H9 (cell line): ENCODE data around the gene NFATC1. TPM values are rescaled to one million over a fixed set of nuclear protein-coding genes. Genes with fewer than 3 reads are reported as not detected.

Source experiments
- DNase-seq: peaks from one replicate; pipeline ENCODE4 v3.0.0-alpha.2; 2017
- H2AFZ ChIP-seq: one replicate; pipeline ENCODE4 v1.6.1; 2013; ENCODE audit warnings: mild to moderate bottlenecking, low read length, control low read depth, moderate library complexity
- H2AK5ac ChIP-seq: 2 replicates; pipeline ENCODE4 v1.6.1; 2013; ENCODE audit warnings: low read length, control low read depth, mixed read lengths; ENCODE audit not compliant: insufficient read length
- H2BK120ac ChIP-seq: one replicate; pipeline ENCODE4 v1.6.1; 2013; ENCODE audit warnings: low read depth, mild to moderate bottlenecking, low read length, control low read depth, inconsistent platforms; ENCODE audit not compliant: poor library complexity, severe bottlenecking
- H2BK12ac ChIP-seq: 2 replicates; pipeline ENCODE4 v1.6.1; 2013; ENCODE audit warnings: low read length, control low read depth, mixed read lengths, low read depth; ENCODE audit not compliant: insufficient read length
- H2BK15ac ChIP-seq: 2 replicates; pipeline ENCODE4 v1.6.1; 2013; ENCODE audit warnings: low read depth, low read length, control low read depth
- H2BK20ac ChIP-seq: one replicate; pipeline ENCODE4 v1.6.1; 2013; ENCODE audit warnings: low read depth, mild to moderate bottlenecking, low read length, control low read depth, inconsistent platforms; ENCODE audit not compliant: poor library complexity, severe bottlenecking
- H2BK5ac ChIP-seq: 2 replicates; pipeline ENCODE4 v1.6.1; 2013; ENCODE audit warnings: low read length, control low read depth, mixed read lengths; ENCODE audit not compliant: insufficient read length
- H3K14ac ChIP-seq: 2 replicates; pipeline ENCODE4 v1.6.1; 2013; ENCODE audit warnings: low read length, control low read depth; ENCODE audit not compliant: insufficient read depth
- H3K18ac ChIP-seq: 2 replicates; pipeline ENCODE4 v1.6.1; 2013; ENCODE audit warnings: low read depth, mild to moderate bottlenecking, mixed read lengths, low read length, control low read depth; ENCODE audit not compliant: insufficient read length
- H3K23ac ChIP-seq: 2 replicates; pipeline ENCODE4 v1.6.1; 2013; ENCODE audit warnings: low read length, control low read depth, mixed read lengths, low read depth; ENCODE audit not compliant: insufficient read length
- H3K23me2 ChIP-seq: 2 replicates; pipeline ENCODE4 v1.6.1; 2013; ENCODE audit warnings: low read depth, mild to moderate bottlenecking, mixed read lengths, low read length, control low read depth; ENCODE audit not compliant: insufficient read length, poor library complexity, severe bottlenecking
- H3K27ac ChIP-seq: 2 replicates; pipeline ENCODE4 v1.5.1; 2013; ENCODE audit warnings: low read length, control low read depth, mixed read lengths, low read depth; ENCODE audit not compliant: insufficient read length
- H3K27me3 ChIP-seq: 2 replicates; pipeline ENCODE4 v1.6.1; 2013; ENCODE audit warnings: low read length, control low read depth, inconsistent platforms; ENCODE audit not compliant: insufficient read depth
- H3K4ac ChIP-seq: 2 replicates; pipeline ENCODE4 v1.6.1; 2013; ENCODE audit warnings: low read depth, mild to moderate bottlenecking, control low read depth, inconsistent platforms, low read length, moderate library complexity
- H3K4me1 ChIP-seq: 2 replicates; pipeline ENCODE4 v1.6.1; 2013; ENCODE audit warnings: low read length, control low read depth, inconsistent platforms; ENCODE audit not compliant: insufficient read depth
- H3K4me2 ChIP-seq: 2 replicates; pipeline ENCODE4 v1.6.1; 2013; ENCODE audit warnings: low read length, control low read depth, mixed read lengths; ENCODE audit not compliant: insufficient read length, insufficient read depth
- H3K56ac ChIP-seq: 2 replicates; pipeline ENCODE4 v1.6.1; 2013; ENCODE audit warnings: low read depth, mild to moderate bottlenecking, mixed read lengths, low read length, control low read depth; ENCODE audit not compliant: insufficient read length
- H3K79me1 ChIP-seq: 2 replicates; pipeline ENCODE4 v1.6.1; 2013; ENCODE audit warnings: low read depth, mild to moderate bottlenecking, moderate library complexity, low read length, control low read depth, inconsistent platforms; ENCODE audit not compliant: insufficient read depth, poor library complexity, severe bottlenecking
- H3K79me2 ChIP-seq: 2 replicates; pipeline ENCODE4 v1.6.1; 2013; ENCODE audit warnings: low read length, control low read depth, inconsistent platforms; ENCODE audit not compliant: insufficient read depth
- H3K9ac ChIP-seq: 2 replicates; pipeline ENCODE4 v1.6.1; 2013; ENCODE audit warnings: low read length, control low read depth, mixed read lengths; ENCODE audit not compliant: insufficient read length; ENCODE audit errors: extremely low read depth
- H3K9me3 ChIP-seq: one replicate; pipeline ENCODE4 v1.6.1; 2013; ENCODE audit warnings: low read depth, low read length, inconsistent platforms; ENCODE audit not compliant: control insufficient read depth
- H3T11ph ChIP-seq: one replicate; pipeline ENCODE4 v1.6.1; 2013; ENCODE audit warnings: mild to moderate bottlenecking, low read length, control low read depth, inconsistent platforms
- H4K20me1 ChIP-seq: one replicate; pipeline ENCODE4 v1.6.1; 2013; ENCODE audit not compliant: control insufficient read depth, insufficient read length, insufficient read depth
- H4K5ac ChIP-seq: 2 replicates; pipeline ENCODE4 v1.6.1; 2013; ENCODE audit warnings: low read depth, mild to moderate bottlenecking, mixed read lengths, low read length, control low read depth; ENCODE audit not compliant: insufficient read length
- H4K8ac ChIP-seq: replicated peaks from 2 replicates; pipeline ENCODE4 v1.6.1; 2013; ENCODE audit warnings: low read length, control low read depth, mixed read lengths, low read depth; ENCODE audit not compliant: insufficient read length
- H4K91ac ChIP-seq: 2 replicates; pipeline ENCODE4 v1.6.1; 2013; ENCODE audit warnings: low read depth, mild to moderate bottlenecking, moderate library complexity, mixed read lengths, low read length, control low read depth; ENCODE audit not compliant: insufficient read length
- H3K27ac Mint-ChIP-seq, 3 experiments: 2 replicates in 2 of 3; 3 replicates in 1 of 3; pipeline ENCODE4 v1.8.0; 2020 to 2021; ENCODE audit warnings: mixed read lengths in 3 of 3, mild to moderate bottlenecking in 1 of 3, moderate library complexity in 1 of 3
- H3K27me3 Mint-ChIP-seq: 2 replicates; pipeline ENCODE4 v1.8.0; 2021; ENCODE audit warnings: low read depth, mild to moderate bottlenecking, moderate library complexity, mixed read lengths
- H3K36me3 Mint-ChIP-seq, 3 experiments: 2 replicates in 2 of 3; 3 replicates in 1 of 3; pipeline ENCODE4 v1.8.0; 2020 to 2021; ENCODE audit warnings: low read depth in 3 of 3, mixed read lengths in 3 of 3; ENCODE audit not compliant: insufficient read depth in 1 of 3
- H3K4me1 Mint-ChIP-seq, 2 experiments: 2 replicates each; pipeline ENCODE4 v1.8.0; 2020; ENCODE audit warnings: mixed read lengths in 2 of 2
- H3K4me3 Mint-ChIP-seq, 2 experiments: 2 replicates in 1 of 2; 3 replicates in 1 of 2; pipeline ENCODE4 v1.8.0; 2020 to 2021; ENCODE audit warnings: mild to moderate bottlenecking in 2 of 2, mixed read lengths in 2 of 2, moderate library complexity in 1 of 2
- H3K9me3 Mint-ChIP-seq, 2 experiments: 2 replicates in 1 of 2; 3 replicates in 1 of 2; pipeline ENCODE4 v1.8.0; 2020; ENCODE audit warnings: mild to moderate bottlenecking in 2 of 2, mixed read lengths in 2 of 2, moderate library complexity in 1 of 2
- WGBS: extraction: QIAGEN DNeasy Blood & Tissue Kit; methylation state at CpG from one replicate; pipeline ENCODE4 v1.1.7; 2013; ENCODE audit warnings: missing lambda C conversion rate, low lambda C conversion rate, mixed read lengths; ENCODE audit not compliant: insufficient read length; ENCODE audit errors: extremely low coverage; 5-methylcytosine and 5-hydroxymethylcytosine counted together
- total RNA-seq: library from RNA; stranded (reverse); gene quantifications from 2 replicates; pipeline ENCODE4 v1.2.1, GENCODE V29; 2021
- TF ChIP-seq, protein P1 (sequence below): fragments of 200-600 bp; sonication (generic); conservative IDR thresholded peaks from 3 replicates; pipeline ENCODE4 v1.8.0; 2021; ENCODE audit warnings: antibody characterized with exemption, mild to moderate bottlenecking

NFATC1 gene
- total RNA-seq, 1 experiment from 2014 or later: 5.5 TPM

DNA sequence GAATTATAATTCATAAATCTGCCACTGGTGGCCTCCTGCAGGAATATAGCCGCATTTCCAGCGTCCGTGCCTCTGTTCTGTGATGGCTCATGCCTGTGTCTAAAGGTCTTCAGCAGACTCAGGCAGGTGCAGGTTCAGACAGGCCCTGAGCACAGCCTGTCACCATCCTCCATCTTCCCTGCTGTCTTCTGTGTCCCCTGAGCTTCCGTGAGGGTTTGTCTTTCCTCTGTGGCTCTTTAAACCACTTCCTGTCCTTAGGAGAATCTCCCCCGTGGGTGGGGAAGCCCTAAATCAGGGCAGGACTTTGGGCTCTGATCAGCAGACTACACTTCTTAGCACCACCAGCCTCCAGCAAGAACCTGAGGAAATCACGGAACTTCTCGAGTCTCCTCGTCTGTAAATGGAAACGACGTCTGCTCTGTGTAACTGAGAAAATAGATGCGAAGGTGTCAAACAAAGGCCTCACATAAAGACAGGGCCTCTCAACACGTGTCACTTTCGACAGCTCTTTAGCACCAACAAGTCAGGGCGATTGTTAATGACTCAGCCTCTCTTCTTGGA lies 24.1 kb upstream of the NFATC1 start:
- H3K23ac ChIP-seq: no peak overlapping the region
- H3K23me2 ChIP-seq: no peaks in the 10 kb centered on the region
- no peak overlapping the region for H4K91ac ChIP-seq
- no peaks in the 10 kb centered on the region for H3K79me1 ChIP-seq
- H2AK5ac ChIP-seq: no peak overlapping the region
- H3K79me2 ChIP-seq: no peaks in the 10 kb centered on the region
- H3K27me3 ChIP-seq: no peaks in the 10 kb centered on the region
- no peak overlapping the region for H2BK12ac ChIP-seq
- TF ChIP-seq, protein P1, sequence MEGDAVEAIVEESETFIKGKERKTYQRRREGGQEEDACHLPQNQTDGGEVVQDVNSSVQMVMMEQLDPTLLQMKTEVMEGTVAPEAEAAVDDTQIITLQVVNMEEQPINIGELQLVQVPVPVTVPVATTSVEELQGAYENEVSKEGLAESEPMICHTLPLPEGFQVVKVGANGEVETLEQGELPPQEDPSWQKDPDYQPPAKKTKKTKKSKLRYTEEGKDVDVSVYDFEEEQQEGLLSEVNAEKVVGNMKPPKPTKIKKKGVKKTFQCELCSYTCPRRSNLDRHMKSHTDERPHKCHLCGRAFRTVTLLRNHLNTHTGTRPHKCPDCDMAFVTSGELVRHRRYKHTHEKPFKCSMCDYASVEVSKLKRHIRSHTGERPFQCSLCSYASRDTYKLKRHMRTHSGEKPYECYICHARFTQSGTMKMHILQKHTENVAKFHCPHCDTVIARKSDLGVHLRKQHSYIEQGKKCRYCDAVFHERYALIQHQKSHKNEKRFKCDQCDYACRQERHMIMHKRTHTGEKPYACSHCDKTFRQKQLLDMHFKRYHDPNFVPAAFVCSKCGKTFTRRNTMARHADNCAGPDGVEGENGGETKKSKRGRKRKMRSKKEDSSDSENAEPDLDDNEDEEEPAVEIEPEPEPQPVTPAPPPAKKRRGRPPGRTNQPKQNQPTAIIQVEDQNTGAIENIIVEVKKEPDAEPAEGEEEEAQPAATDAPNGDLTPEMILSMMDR: no peak
- H3K4me2 ChIP-seq: no peak overlapping the region
- H2BK20ac ChIP-seq: no peak overlapping the region
- H4K8ac ChIP-seq: no peak overlapping the region
- WGBS: no CpG with 5 or more reads among the region's 14 CpGs
- H2AFZ ChIP-seq: no peak overlapping the region
- H3K9ac ChIP-seq: no peak overlapping the region
- H3K27me3 Mint-ChIP-seq: no peaks in the 10 kb centered on the region
- H3K27ac Mint-ChIP-seq: peak overlapping the region in 1 of 3 experiments; percentile 5; a peak in 1 of 7 replicates
- no peaks in the 10 kb centered on the region for H3K9me3 ChIP-seq
- no peaks in the 10 kb centered on the region for H4K20me1 ChIP-seq
- H3K4me1 Mint-ChIP-seq: peaks cover 4% of the 10 kb centered on the region in 2 experiments; a peak in 2 of 4 replicates
- no peak overlapping the region for H3K27ac ChIP-seq
- no peaks in the 10 kb centered on the region for H3K4me1 ChIP-seq
- H3K4me3 Mint-ChIP-seq: no peak overlapping the region
- no peak overlapping the region for H2BK120ac ChIP-seq
- H2BK5ac ChIP-seq: no peak overlapping the region
- no peak overlapping the region for H4K5ac ChIP-seq
- H3K9me3 Mint-ChIP-seq: no peaks in the 10 kb centered on the region
- no peak for DNase-seq
- H3K4ac ChIP-seq: no peak overlapping the region
- no peak overlapping the region for H3K56ac ChIP-seq
- H3K14ac ChIP-seq: no peak overlapping the region
- H3K18ac ChIP-seq: no peak overlapping the region
- no peak overlapping the region for H3T11ph ChIP-seq
- H3K36me3 Mint-ChIP-seq: peaks cover 2 to 12% (median 8%) of the 10 kb centered on the region in 3 experiments; a peak in 5 of 7 replicates
- H2BK15ac ChIP-seq: no peak overlapping the region
